Activated T-cell treated with anti-CD3 and anti-CD28 coated beads, Interleukin-2, amount 50 U/mL, for 4 hours (primary cell): ENCODE measurements around the gene FLNA. TPM values are rescaled to one million over a fixed set of nuclear protein-coding genes. Genes with fewer than 3 reads are reported as not detected.

Source experiments
- ATAC-seq, 2 donors: fragments of 200-7000 bp; cut with Tn5 transposase; one replicate each; pipeline ENCODE4 v1.10.0; 2021
- DNase-seq: peaks from one replicate; pipeline ENCODE4 v3.0.0-alpha.2; 2020
- H3K27me3 Mint-ChIP-seq: one replicate; pipeline ENCODE4 v1.8.0; 2021; ENCODE audit warnings: low read depth, mixed read lengths
- H3K36me3 Mint-ChIP-seq: one replicate; pipeline ENCODE4 v1.8.0; 2022; ENCODE audit warnings: mixed read lengths; ENCODE audit not compliant: insufficient read depth
- H3K4me1 Mint-ChIP-seq: one replicate; pipeline ENCODE4 v1.8.0; 2021; ENCODE audit warnings: low read depth, mixed read lengths
- H3K4me3 Mint-ChIP-seq: one replicate; pipeline ENCODE4 v1.8.0; 2021; ENCODE audit warnings: mild to moderate bottlenecking, moderate library complexity, mixed read lengths
- H3K9me3 Mint-ChIP-seq: one replicate; pipeline ENCODE4 v1.8.0; 2021; ENCODE audit warnings: mixed read lengths
- total RNA-seq, 3 donors: library from RNA; stranded (reverse); gene quantifications; one replicate each; pipeline ENCODE4 v1.2.1, GENCODE V29; 2021

FLNA gene
- total RNA-seq, 3 donors from 2014 or later, result 765 to 924 (median 866) TPM

DNA sequence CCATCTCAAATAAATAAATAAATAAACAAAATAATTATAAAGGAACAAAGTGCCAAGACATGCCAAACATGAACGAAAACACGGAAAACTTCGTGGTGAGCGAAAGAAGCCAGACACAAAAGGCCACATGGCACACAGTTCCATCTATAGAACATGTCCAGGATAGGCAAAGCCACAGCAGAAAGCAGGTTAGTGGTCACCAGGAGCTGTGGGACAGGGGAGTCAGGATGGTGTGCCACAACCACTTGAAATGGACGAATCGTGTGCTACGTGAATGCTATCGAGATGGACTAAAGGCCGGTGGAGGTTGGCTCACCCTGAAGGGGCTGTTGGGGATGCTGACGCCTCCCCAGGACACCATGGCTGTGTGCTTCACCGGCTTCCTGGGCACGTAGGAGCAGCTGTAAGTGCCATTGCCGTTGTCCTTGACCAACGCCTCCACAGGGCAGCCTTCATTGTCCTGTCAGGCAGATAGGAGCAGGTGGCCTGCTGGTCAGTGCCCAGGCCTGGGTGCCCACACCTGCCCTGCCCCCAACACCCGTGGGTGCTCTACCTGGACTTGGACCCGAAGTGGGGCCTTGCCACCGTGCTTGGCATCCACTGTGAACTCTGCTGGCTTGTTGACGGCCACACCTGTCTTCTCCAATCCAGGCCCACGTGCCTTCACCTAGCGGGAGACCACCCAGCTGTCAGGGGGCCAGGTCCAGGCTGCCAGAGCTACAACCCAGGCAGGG lies 10.6 kb downstream of the FLNA start:
- peaks cover 6% of the 10 kb centered on the region for H3K36me3 Mint-ChIP-seq
- peaks cover 28% of the 10 kb centered on the region for H3K4me1 Mint-ChIP-seq
- no peaks in the 10 kb centered on the region for H3K9me3 Mint-ChIP-seq
- H3K4me3 Mint-ChIP-seq, result no peak overlapping the region
- no peaks in the 10 kb centered on the region for H3K27me3 Mint-ChIP-seq
- DNase-seq (no peak), ATAC-seq (no peak)

- ATAC-seq (no peak), DNase-seq (no peak)
- H3K4me3 Mint-ChIP-seq, result no peak overlapping the region
- H3K9me3 Mint-ChIP-seq, result no peaks in the 10 kb centered on the region
- peaks cover 11% of the 10 kb centered on the region for H3K36me3 Mint-ChIP-seq
- H3K4me1 Mint-ChIP-seq, result peaks cover 32% of the 10 kb centered on the region
- no peaks in the 10 kb centered on the region for H3K27me3 Mint-ChIP-seq
These were observed 12.2 kb downstream of the FLNA start for GRCh38 chrX:154362085-154362742.

- Mint-ChIP-seq H3K4me3 (no peak overlapping the region), H3K27me3 (no peaks in the 10 kb centered on the region), H3K4me1 (peaks cover 30% of the 10 kb centered on the region), H3K36me3 (peaks cover 11% of the 10 kb centered on the region), H3K9me3 (no peaks in the 10 kb centered on the region)
- DNase-seq, result no peak
- no peak for ATAC-seq
These were observed 14.2 kb downstream of the FLNA start for GRCh38 chrX:154360155-154360713.

GRCh38 chrX:154359362-154360154 lies 14.9 kb downstream of the FLNA start:
- H3K4me3 Mint-ChIP-seq, result no peak overlapping the region
- no peaks in the 10 kb centered on the region for H3K9me3 Mint-ChIP-seq
- no peak for ATAC-seq
- peaks cover 30% of the 10 kb centered on the region for H3K4me1 Mint-ChIP-seq
- H3K36me3 Mint-ChIP-seq, result peaks cover 11% of the 10 kb centered on the region
- no peak for DNase-seq
- H3K27me3 Mint-ChIP-seq, result no peaks in the 10 kb centered on the region

DNA sequence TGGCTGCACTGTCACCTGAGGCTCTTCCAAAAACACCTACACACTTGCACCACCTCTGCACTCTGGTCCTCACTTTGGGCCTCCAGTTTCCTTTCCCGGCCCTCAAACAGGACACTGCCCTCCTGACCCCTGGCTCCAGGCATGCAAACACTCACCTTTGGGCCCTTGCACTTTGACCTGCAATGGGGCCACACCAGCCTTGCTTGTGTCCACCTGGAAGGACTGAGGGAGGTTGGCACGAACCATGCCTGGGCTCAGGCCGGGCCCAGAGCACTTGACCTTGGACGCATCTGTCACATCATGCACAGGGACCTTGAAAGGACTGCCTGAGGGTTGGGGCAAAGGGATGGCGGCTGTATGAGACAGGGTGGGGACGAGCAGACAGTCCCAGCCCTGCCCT lies 15.6 kb downstream of the FLNA start:
- H3K36me3 Mint-ChIP-seq, result peaks cover 11% of the 10 kb centered on the region
- H3K27me3 Mint-ChIP-seq, result no peaks in the 10 kb centered on the region
- DNase-seq (no peak), ATAC-seq (no peak)
- no peak overlapping the region for H3K4me3 Mint-ChIP-seq
- H3K4me1 Mint-ChIP-seq, result peaks cover 34% of the 10 kb centered on the region
- H3K9me3 Mint-ChIP-seq, result no peaks in the 10 kb centered on the region

- no peak for ATAC-seq
- Mint-ChIP-seq H3K9me3 (no peaks in the 10 kb centered on the region), H3K4me3 (no peak overlapping the region), H3K36me3 (peaks cover 11% of the 10 kb centered on the region), H3K4me1 (peaks cover 40% of the 10 kb centered on the region), H3K27me3 (no peaks in the 10 kb centered on the region)
- no peak for DNase-seq
These were observed 16.4 kb downstream of the FLNA start for GRCh38 chrX:154358011-154358410.

DNA sequence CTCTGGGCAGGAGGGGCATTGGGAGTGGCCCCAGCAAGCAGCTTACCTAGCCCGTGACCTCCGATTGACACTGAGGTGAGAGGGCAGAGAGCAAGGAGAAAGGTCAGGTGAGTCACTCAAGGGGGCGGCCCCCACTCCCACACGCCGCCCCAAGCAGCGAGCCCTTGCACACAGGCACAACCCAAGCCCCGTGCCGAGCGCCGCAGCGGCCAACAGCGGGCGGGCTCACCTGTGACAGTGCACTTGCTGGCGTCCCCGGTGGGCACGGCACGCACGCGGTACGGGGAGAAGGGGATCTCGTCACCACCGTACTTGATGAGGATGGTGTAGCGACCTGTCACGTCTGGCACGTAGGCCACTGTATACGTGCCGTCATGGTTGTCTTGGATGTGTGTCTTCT lies 17.2 kb downstream of the FLNA start:
- peaks cover 8% of the 10 kb centered on the region for H3K36me3 Mint-ChIP-seq
- no peak for DNase-seq
- no peaks in the 10 kb centered on the region for H3K9me3 Mint-ChIP-seq
- peaks cover 41% of the 10 kb centered on the region for H3K4me1 Mint-ChIP-seq
- no peaks in the 10 kb centered on the region for H3K27me3 Mint-ChIP-seq
- ATAC-seq, result peak in 1 of 2 donors; percentile 46
- H3K4me3 Mint-ChIP-seq, result no peak overlapping the region

DNA sequence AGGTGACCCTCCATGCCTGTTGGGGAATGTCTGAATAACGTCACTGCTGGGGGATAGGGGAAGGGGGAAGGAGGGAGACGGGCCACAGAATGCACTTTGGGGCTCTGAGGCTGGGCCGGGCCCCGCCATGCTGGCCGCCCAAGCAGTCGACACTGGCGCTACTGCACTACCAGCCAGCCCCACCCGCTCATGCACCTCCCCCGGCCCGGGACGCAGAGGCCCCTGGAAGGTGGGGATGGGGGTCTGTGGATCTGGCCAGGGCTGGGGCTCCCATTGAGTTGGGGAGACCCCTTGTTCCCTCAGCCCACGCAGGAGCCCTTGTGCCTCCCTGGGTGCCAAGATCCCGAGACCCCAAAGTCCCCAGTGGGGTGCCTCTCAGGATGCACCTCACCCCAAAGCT lies 17.8 kb downstream of the FLNA start:
- no peaks in the 10 kb centered on the region for H3K9me3 Mint-ChIP-seq
- peaks cover 43% of the 10 kb centered on the region for H3K4me1 Mint-ChIP-seq
- peaks cover 9% of the 10 kb centered on the region for H3K36me3 Mint-ChIP-seq
- H3K4me3 Mint-ChIP-seq, result no peak overlapping the region
- H3K27me3 Mint-ChIP-seq, result no peaks in the 10 kb centered on the region
- ATAC-seq (no peak), DNase-seq (no peak)

DNA sequence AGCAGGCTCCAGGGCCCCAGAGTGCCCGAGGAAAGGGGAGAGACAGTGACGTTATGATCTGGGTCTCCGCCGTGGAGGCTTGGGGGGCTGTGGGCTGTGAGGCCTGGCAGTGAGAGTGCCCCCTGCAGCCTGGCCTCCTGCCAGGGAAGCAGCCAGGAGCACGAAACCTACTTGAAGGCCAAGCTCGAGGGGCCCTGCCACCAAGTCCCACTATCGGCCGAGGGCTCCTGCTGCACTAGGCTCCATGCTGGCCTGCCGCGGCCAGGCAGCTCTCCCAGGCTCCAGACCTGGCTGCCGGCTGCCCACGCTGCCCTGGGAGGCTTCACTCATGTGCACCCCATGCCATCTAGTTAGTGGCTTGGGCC lies 18.7 kb downstream of the FLNA start:
- peaks cover 39% of the 10 kb centered on the region for H3K4me1 Mint-ChIP-seq
- H3K9me3 Mint-ChIP-seq, result no peaks in the 10 kb centered on the region
- H3K36me3 Mint-ChIP-seq, result peaks cover 10% of the 10 kb centered on the region
- H3K4me3 Mint-ChIP-seq, result no peak overlapping the region
- no peaks in the 10 kb centered on the region for H3K27me3 Mint-ChIP-seq
- ATAC-seq (no peak), DNase-seq (no peak)

GRCh38 chrX:154355094-154355775 lies 19.2 kb downstream of the FLNA start:
- Mint-ChIP-seq H3K4me1 (peaks cover 41% of the 10 kb centered on the region), H3K9me3 (no peaks in the 10 kb centered on the region), H3K36me3 (peaks cover 10% of the 10 kb centered on the region), H3K4me3 (no peak overlapping the region), H3K27me3 (no peaks in the 10 kb centered on the region)
- DNase-seq (no peak), ATAC-seq (no peak)

- no peak for DNase-seq
- Mint-ChIP-seq H3K9me3 (no peaks in the 10 kb centered on the region), H3K4me1 (peaks cover 42% of the 10 kb centered on the region), H3K36me3 (peaks cover 10% of the 10 kb centered on the region), H3K27me3 (no peaks in the 10 kb centered on the region), H3K4me3 (no peak overlapping the region)
- ATAC-seq, result no peak
These were observed 19.9 kb downstream of the FLNA start for GRCh38 chrX:154354516-154354915.

DNA sequence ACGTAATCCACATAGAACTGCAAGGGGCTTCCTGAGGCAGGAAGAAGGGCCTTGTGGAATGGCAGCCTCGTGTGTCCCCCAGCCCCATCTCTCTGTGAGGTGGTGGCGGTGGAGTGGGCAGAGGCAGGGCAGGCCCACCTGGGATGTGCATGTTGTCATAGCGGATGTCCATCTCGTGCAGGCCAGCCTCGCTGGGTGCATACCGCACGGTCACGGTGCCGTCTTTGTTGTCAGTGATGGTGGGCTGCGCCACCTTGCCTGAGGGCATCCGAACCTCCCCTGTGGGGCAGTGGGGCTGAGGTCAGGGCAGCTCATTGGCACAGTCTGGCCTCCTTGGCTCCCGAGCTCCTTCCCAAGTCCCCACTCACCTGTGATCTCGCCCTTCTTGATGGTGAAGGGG lies 20.4 kb downstream of the FLNA start:
- DNase-seq, result no peak
- peaks cover 43% of the 10 kb centered on the region for H3K4me1 Mint-ChIP-seq
- no peak overlapping the region for H3K4me3 Mint-ChIP-seq

GRCh38 chrX:154353172-154353843 lies 21.1 kb downstream of the FLNA start:
- Mint-ChIP-seq H3K9me3 (no peaks in the 10 kb centered on the region), H3K27me3 (no peaks in the 10 kb centered on the region), H3K36me3 (peaks cover 5% of the 10 kb centered on the region), H3K4me3 (no peak overlapping the region), H3K4me1 (peaks cover 41% of the 10 kb centered on the region)
- ATAC-seq (no peak), DNase-seq (no peak)

More for the DNA sequence above, 20.4 kb downstream of the FLNA start:
- Mint-ChIP-seq H3K36me3 (peaks cover 10% of the 10 kb centered on the region), H3K27me3 (no peaks in the 10 kb centered on the region), H3K9me3 (no peaks in the 10 kb centered on the region)
- no peak for ATAC-seq
